ENCODE data around the gene PRIM2.
"Not testable (repeated sequence)": the region's sequence is repeated elsewhere in the genome, so short reads cannot be mapped to it uniquely, and the experiment has no call there.

The PRIM2 gene

GRCh38 chr6:57358319-57358718 lies 40.9 kb downstream of the PRIM2 start:
- H3F3A ChIP-seq (ENCODE audit: insufficient read depth, low read length); H3K79me2 ChIP-seq (ENCODE audit: insufficient read depth, low read length); H3K9me2 ChIP-seq (ENCODE audit: low read depth, low read length); H3K27me3 ChIP-seq (ENCODE audit: insufficient read depth, low read length); H3K9ac ChIP-seq (ENCODE audit: low read length); H3K9me3 ChIP-seq (ENCODE audit: low read length); H2AFZ ChIP-seq (ENCODE audit: low read length); H3K27ac ChIP-seq (ENCODE audit: low read depth, low read length, poor library complexity, severe bottlenecking); H3K4me1 ChIP-seq (ENCODE audit: insufficient read depth, low read length, severe bottlenecking); H4K20me1 ChIP-seq (ENCODE audit: insufficient read depth, low read length); H3K4me2 ChIP-seq (ENCODE audit: low read length); H3K36me3 ChIP-seq (ENCODE audit: insufficient read depth, low read length); H3K4me3 ChIP-seq (ENCODE audit: low read depth, low read length, poor library complexity, severe bottlenecking): not testable (repeated sequence)

- not testable (repeated sequence) for H3K4me1 ChIP-seq (ENCODE audit: insufficient read depth, low read length, severe bottlenecking); H3K79me2 ChIP-seq (ENCODE audit: insufficient read depth, low read length); H3K27me3 ChIP-seq (ENCODE audit: insufficient read depth, low read length); H2AFZ ChIP-seq (ENCODE audit: low read length); H3K9ac ChIP-seq (ENCODE audit: low read length); H3K9me2 ChIP-seq (ENCODE audit: low read depth, low read length); H3K36me3 ChIP-seq (ENCODE audit: insufficient read depth, low read length); H3K27ac ChIP-seq (ENCODE audit: low read depth, low read length, poor library complexity, severe bottlenecking); H3K9me3 ChIP-seq (ENCODE audit: low read length); H4K20me1 ChIP-seq (ENCODE audit: insufficient read depth, low read length); H3F3A ChIP-seq (ENCODE audit: insufficient read depth, low read length); H3K4me2 ChIP-seq (ENCODE audit: low read length); H3K4me3 ChIP-seq (ENCODE audit: low read depth, low read length, poor library complexity, severe bottlenecking)
These were observed 42.3 kb downstream of the PRIM2 start for GRCh38 chr6:57359766-57360165.

- not testable (repeated sequence) for H3K9me3 ChIP-seq (ENCODE audit: low read length); H3K4me3 ChIP-seq (ENCODE audit: low read depth, low read length, poor library complexity, severe bottlenecking); H3F3A ChIP-seq (ENCODE audit: insufficient read depth, low read length); H3K9me2 ChIP-seq (ENCODE audit: low read depth, low read length); H3K4me2 ChIP-seq (ENCODE audit: low read length); H3K9ac ChIP-seq (ENCODE audit: low read length); H3K79me2 ChIP-seq (ENCODE audit: insufficient read depth, low read length); H2AFZ ChIP-seq (ENCODE audit: low read length); H3K36me3 ChIP-seq (ENCODE audit: insufficient read depth, low read length); H3K4me1 ChIP-seq (ENCODE audit: insufficient read depth, low read length, severe bottlenecking); H3K27me3 ChIP-seq (ENCODE audit: insufficient read depth, low read length); H4K20me1 ChIP-seq (ENCODE audit: insufficient read depth, low read length); H3K27ac ChIP-seq (ENCODE audit: low read depth, low read length, poor library complexity, severe bottlenecking)
These were observed 44.9 kb downstream of the PRIM2 start for GRCh38 chr6:57362340-57362739.

GRCh38 chr6:57365076-57365583 lies 47.7 kb downstream of the PRIM2 start:
- not testable (repeated sequence) for H3K27me3 ChIP-seq (ENCODE audit: insufficient read depth, low read length); H3K9me3 ChIP-seq (ENCODE audit: low read length); H3K79me2 ChIP-seq (ENCODE audit: insufficient read depth, low read length); H2AFZ ChIP-seq (ENCODE audit: low read length); H3K9me2 ChIP-seq (ENCODE audit: low read depth, low read length); H3K27ac ChIP-seq (ENCODE audit: low read depth, low read length, poor library complexity, severe bottlenecking); H4K20me1 ChIP-seq (ENCODE audit: insufficient read depth, low read length); H3K9ac ChIP-seq (ENCODE audit: low read length); H3K36me3 ChIP-seq (ENCODE audit: insufficient read depth, low read length); H3K4me1 ChIP-seq (ENCODE audit: insufficient read depth, low read length, severe bottlenecking); H3K4me2 ChIP-seq (ENCODE audit: low read length); H3K4me3 ChIP-seq (ENCODE audit: low read depth, low read length, poor library complexity, severe bottlenecking); H3F3A ChIP-seq (ENCODE audit: insufficient read depth, low read length)

GRCh38 chr6:57368965-57369731 lies 51.7 kb downstream of the PRIM2 start:
- not testable (repeated sequence) for H3K27me3 ChIP-seq (ENCODE audit: insufficient read depth, low read length); H3K27ac ChIP-seq (ENCODE audit: low read depth, low read length, poor library complexity, severe bottlenecking); H3K4me2 ChIP-seq (ENCODE audit: low read length); H3K9me2 ChIP-seq (ENCODE audit: low read depth, low read length); H3K79me2 ChIP-seq (ENCODE audit: insufficient read depth, low read length); H3K9me3 ChIP-seq (ENCODE audit: low read length); H3K4me1 ChIP-seq (ENCODE audit: insufficient read depth, low read length, severe bottlenecking); H3K36me3 ChIP-seq (ENCODE audit: insufficient read depth, low read length); H2AFZ ChIP-seq (ENCODE audit: low read length); H3K9ac ChIP-seq (ENCODE audit: low read length); H3K4me3 ChIP-seq (ENCODE audit: low read depth, low read length, poor library complexity, severe bottlenecking); H3F3A ChIP-seq (ENCODE audit: insufficient read depth, low read length); H4K20me1 ChIP-seq (ENCODE audit: insufficient read depth, low read length)

GRCh38 chr6:57371779-57372178 lies 54.3 kb downstream of the PRIM2 start:
- H3K4me1 ChIP-seq (ENCODE audit: insufficient read depth, low read length, severe bottlenecking); H3K79me2 ChIP-seq (ENCODE audit: insufficient read depth, low read length); H3K9me3 ChIP-seq (ENCODE audit: low read length); H3F3A ChIP-seq (ENCODE audit: insufficient read depth, low read length); H3K27ac ChIP-seq (ENCODE audit: low read depth, low read length, poor library complexity, severe bottlenecking); H3K9ac ChIP-seq (ENCODE audit: low read length); H3K36me3 ChIP-seq (ENCODE audit: insufficient read depth, low read length); H3K9me2 ChIP-seq (ENCODE audit: low read depth, low read length); H2AFZ ChIP-seq (ENCODE audit: low read length); H3K27me3 ChIP-seq (ENCODE audit: insufficient read depth, low read length); H4K20me1 ChIP-seq (ENCODE audit: insufficient read depth, low read length); H3K4me2 ChIP-seq (ENCODE audit: low read length); H3K4me3 ChIP-seq (ENCODE audit: low read depth, low read length, poor library complexity, severe bottlenecking): not testable (repeated sequence)

GRCh38 chr6:57374764-57375163 lies 57.3 kb downstream of the PRIM2 start:
- not testable (repeated sequence) for H3F3A ChIP-seq (ENCODE audit: insufficient read depth, low read length); H4K20me1 ChIP-seq (ENCODE audit: insufficient read depth, low read length); H3K9ac ChIP-seq (ENCODE audit: low read length); H3K9me3 ChIP-seq (ENCODE audit: low read length); H3K9me2 ChIP-seq (ENCODE audit: low read depth, low read length); H3K27me3 ChIP-seq (ENCODE audit: insufficient read depth, low read length); H3K4me2 ChIP-seq (ENCODE audit: low read length); H2AFZ ChIP-seq (ENCODE audit: low read length); H3K27ac ChIP-seq (ENCODE audit: low read depth, low read length, poor library complexity, severe bottlenecking); H3K36me3 ChIP-seq (ENCODE audit: insufficient read depth, low read length); H3K4me1 ChIP-seq (ENCODE audit: insufficient read depth, low read length, severe bottlenecking); H3K79me2 ChIP-seq (ENCODE audit: insufficient read depth, low read length); H3K4me3 ChIP-seq (ENCODE audit: low read depth, low read length, poor library complexity, severe bottlenecking)

GRCh38 chr6:57376083-57376482 lies 58.7 kb downstream of the PRIM2 start:
- H3F3A ChIP-seq (ENCODE audit: insufficient read depth, low read length); H2AFZ ChIP-seq (ENCODE audit: low read length): not testable (repeated sequence)

More at GRCh38 chr6:57376083-57376482, 58.7 kb downstream of the PRIM2 start:
- H4K20me1 ChIP-seq (ENCODE audit: insufficient read depth, low read length); H3K9me3 ChIP-seq (ENCODE audit: low read length); H3K9me2 ChIP-seq (ENCODE audit: low read depth, low read length); H3K4me2 ChIP-seq (ENCODE audit: low read length); H3K4me1 ChIP-seq (ENCODE audit: insufficient read depth, low read length, severe bottlenecking); H3K9ac ChIP-seq (ENCODE audit: low read length); H3K4me3 ChIP-seq (ENCODE audit: low read depth, low read length, poor library complexity, severe bottlenecking); H3K27me3 ChIP-seq (ENCODE audit: insufficient read depth, low read length); H3K27ac ChIP-seq (ENCODE audit: low read depth, low read length, poor library complexity, severe bottlenecking); H3K79me2 ChIP-seq (ENCODE audit: insufficient read depth, low read length); H3K36me3 ChIP-seq (ENCODE audit: insufficient read depth, low read length): not testable (repeated sequence)
